Spleen (tissue), 11 donors: ENCODE data around the gene FUT8. TPM values are rescaled to one million over a fixed set of nuclear protein-coding genes. Genes with fewer than 3 reads are reported as not detected.
"Not testable (repeated sequence)": the region's sequence is repeated elsewhere in the genome, so short reads cannot be mapped to it uniquely, and the experiment has no call there.

ENCODE experiments used
- DNase-seq: peaks from one replicate; pipeline ENCODE4 v3.0.0-alpha.2; 2020
- H3K27ac ChIP-seq, 8 donors: fragments of 200-600 bp; sonication (generic) in 7 of 8; 1 replicate in 4 of 8; 2 replicates in 4 of 8; pipeline versions ENCODE4 v1.5.0 to v1.8.0; 2016 to 2021; ENCODE audit warnings: inconsistent platforms in 4 of 8, mild to moderate bottlenecking in 4 of 8, moderate library complexity in 1 of 8
- H3K27me3 ChIP-seq, 7 donors: fragments of 200-600 bp; sonication (generic) in 6 of 7; replicated peaks in 1 of 7; 1 replicate in 4 of 7; 2 replicates in 3 of 7; pipeline versions ENCODE4 v1.5.0 to v1.8.0; 2016 to 2021; ENCODE audit warnings: inconsistent platforms in 3 of 7, mild to moderate bottlenecking in 1 of 7
- H3K36me3 ChIP-seq, 6 donors: fragments of 200-600 bp; sonication (generic) in 5 of 6; 1 replicate in 4 of 6; 2 replicates in 2 of 6; pipeline versions ENCODE4 v1.5.0 to v1.8.0; 2016 to 2021; ENCODE audit warnings: inconsistent platforms in 2 of 6
- H3K4me1 ChIP-seq, 6 donors: fragments of 200-600 bp; sonication (generic) in 5 of 6; 1 replicate in 3 of 6; 2 replicates in 3 of 6; pipeline versions ENCODE4 v1.5.0 to v1.8.0; 2016 to 2021; ENCODE audit warnings: inconsistent platforms in 3 of 6
- H3K4me3 ChIP-seq, 8 donors: fragments of 200-600 bp; sonication (generic) in 7 of 8; 1 replicate in 4 of 8; 2 replicates in 4 of 8; pipeline versions ENCODE4 v1.5.0 to v1.8.0; 2016 to 2021; ENCODE audit warnings: inconsistent platforms in 4 of 8, mild to moderate bottlenecking in 4 of 8, moderate library complexity in 2 of 8
- H3K9me3 ChIP-seq, 8 donors: fragments of 200-600 bp; sonication (generic) in 7 of 8; 1 replicate in 4 of 8; 2 replicates in 4 of 8; pipeline versions ENCODE4 v1.5.0 to v1.8.0; 2016 to 2021; ENCODE audit warnings: inconsistent platforms in 4 of 8
- POLR2A ChIP-seq, 3 donors: fragments of 450-650 bp; IDR thresholded peaks; one replicate each; pipeline ENCODE4 v1.5.1; 2017; ENCODE audit warnings: antibody characterized with exemption in 3 of 3, mild to moderate bottlenecking in 1 of 3
- POLR2AphosphoS5 ChIP-seq, 3 donors: sonication (generic); formaldehyde crosslinking; IDR thresholded peaks; one replicate each; pipeline ENCODE4 v1.5.1; 2017; ENCODE audit warnings: antibody characterized with exemption in 3 of 3
- WGBS, 5 donors: extraction: QIAGEN DNeasy Blood & Tissue Kit in 3 of 5; methylation state at CpG; one replicate each; pipeline versions ENCODE4 v1.1.5 to v1.1.7; 2013 to 2018; 5-methylcytosine and 5-hydroxymethylcytosine counted together
- intact Hi-C: fragments of 100-400 bp; cut with DNase I; formaldehyde crosslinking; loops from one replicate; pipeline ENCODE4 v1.15.0; 2023; ENCODE audit warnings: low total_unique reads
- polyA plus RNA-seq, 3 donors: library from polyadenylated mRNA; stranded (reverse); fragments of 200-250 nt; gene quantifications; one replicate each; pipeline ENCODE4 v1.2.1, GENCODE V29; 2013
- total RNA-seq, 7 donors: library from RNA; depleted of rRNA in 3 of 7; stranded (reverse); fragments of >200 nt in 3 of 7; fragmentation: NEBNext Ultra II Directional in 4 of 7; extraction: Animal tissue kit (Norgen Biotek cat#: 25700) in 4 of 7; gene quantifications; one replicate each; pipeline versions ENCODE4 v1.1.0 to v1.2.1, GENCODE V29; 2016 to 2021
- TF ChIP-seq, protein P1 (sequence below), 11 experiments: fragments of 200-600 bp in 7 of 11; fragments of 450-650 bp in 4 of 11; sonication (generic) in 4 of 11; IDR thresholded peaks in 8 of 11; conservative IDR thresholded peaks in 3 of 11; 1 replicate in 7 of 11; 2 replicates in 4 of 11; pipeline versions ENCODE4 v1.4.0 to v1.8.0; 2016 to 2021; ENCODE audit warnings: antibody characterized with exemption in 11 of 11, inconsistent platforms in 4 of 11, mild to moderate bottlenecking in 1 of 11
- donor health status: healthy with polysubstance abuse.
- donor health status: DM: no; HTN: no; CAD: no; lungs with moderate emphysema.
- donor health status: DM: no; HTN: no; CAD: no.
- donor health status: Bipolar disorder and iron deficiency.
- donor health status: healthy.
- donor health status: DM: no; HTN: no; CAD: no.
- donor health status: DM: yes; HTN: yes; CAD: no.

Gene FUT8
- total and polyA plus RNA-seq, 10 donors: 9.4 to 75.1 (median 53.0) TPM

DNA sequence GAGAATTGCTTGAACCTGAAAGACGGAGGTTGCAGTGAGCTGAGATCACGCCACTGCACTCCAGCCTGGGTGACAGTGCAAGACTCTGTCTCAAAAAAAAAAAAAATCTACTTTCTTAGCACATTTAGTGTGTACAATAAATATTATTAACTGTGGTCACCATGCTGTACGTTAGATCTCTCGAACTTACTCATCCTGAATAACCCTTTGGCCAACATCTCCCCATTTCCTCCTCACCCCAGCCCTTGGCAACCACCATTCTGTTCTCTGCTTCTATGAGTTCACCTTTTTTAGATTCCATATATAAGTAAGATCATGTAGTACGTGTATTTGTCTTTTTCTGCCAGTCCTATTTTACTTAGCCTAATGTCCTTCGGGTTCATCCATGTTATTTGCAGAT, 13.4 kb downstream of the FUT8 start:
- Histone ChIP-seq H3K27me3 (no peaks in the 10 kb centered on the region), H3K9me3 (no peaks in the 10 kb centered on the region), H3K4me3 (no peak overlapping the region), H3K4me1 (peaks cover 0 to 10% (median 0%) of the 10 kb centered on the region in 6 donors), H3K27ac (no peak overlapping the region), H3K36me3 (peaks cover 0 to 4% (median 0%) of the 10 kb centered on the region in 6 donors)
- 80 to 88% (median 86%) methylated on average over 6 of the region's 6 CpGs for WGBS, 5 donors
- TF ChIP-seq POLR2A (IDR thresholded peaks at IDR 0.05): no peak
- TF ChIP-seq POLR2AphosphoS5 (IDR thresholded peaks at IDR 0.05): no peak
- TF ChIP-seq, protein P1, sequence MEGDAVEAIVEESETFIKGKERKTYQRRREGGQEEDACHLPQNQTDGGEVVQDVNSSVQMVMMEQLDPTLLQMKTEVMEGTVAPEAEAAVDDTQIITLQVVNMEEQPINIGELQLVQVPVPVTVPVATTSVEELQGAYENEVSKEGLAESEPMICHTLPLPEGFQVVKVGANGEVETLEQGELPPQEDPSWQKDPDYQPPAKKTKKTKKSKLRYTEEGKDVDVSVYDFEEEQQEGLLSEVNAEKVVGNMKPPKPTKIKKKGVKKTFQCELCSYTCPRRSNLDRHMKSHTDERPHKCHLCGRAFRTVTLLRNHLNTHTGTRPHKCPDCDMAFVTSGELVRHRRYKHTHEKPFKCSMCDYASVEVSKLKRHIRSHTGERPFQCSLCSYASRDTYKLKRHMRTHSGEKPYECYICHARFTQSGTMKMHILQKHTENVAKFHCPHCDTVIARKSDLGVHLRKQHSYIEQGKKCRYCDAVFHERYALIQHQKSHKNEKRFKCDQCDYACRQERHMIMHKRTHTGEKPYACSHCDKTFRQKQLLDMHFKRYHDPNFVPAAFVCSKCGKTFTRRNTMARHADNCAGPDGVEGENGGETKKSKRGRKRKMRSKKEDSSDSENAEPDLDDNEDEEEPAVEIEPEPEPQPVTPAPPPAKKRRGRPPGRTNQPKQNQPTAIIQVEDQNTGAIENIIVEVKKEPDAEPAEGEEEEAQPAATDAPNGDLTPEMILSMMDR (IDR thresholded peaks at IDR 0.05 in 8 of 11, conservative IDR thresholded peaks at IDR 0.05 in 3 of 11): no peak
- intact Hi-C loops: no loop called here
- DNase-seq: no peak

DNA sequence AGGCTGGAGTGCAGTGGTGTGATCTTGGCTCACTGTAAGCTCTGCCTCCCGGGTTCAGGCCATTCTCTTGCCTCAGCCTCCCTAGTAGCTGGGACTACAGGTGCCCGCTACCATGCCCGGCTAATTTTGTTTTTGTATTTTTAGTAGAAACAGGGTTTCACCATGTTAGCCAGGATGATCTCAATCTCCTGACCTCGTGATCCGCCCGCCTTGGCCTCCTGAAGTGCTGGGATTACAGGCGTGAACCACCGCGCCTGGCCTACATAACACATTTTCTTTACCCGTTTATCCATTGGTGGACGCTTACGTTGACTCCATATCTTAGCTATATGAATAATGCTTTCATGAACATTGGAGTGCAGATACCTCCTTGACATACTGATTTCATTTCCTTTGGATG, 14.4 kb downstream of the FUT8 start:
- DNase-seq, H3K4me1 ChIP-seq, intact Hi-C loops, H3K27ac ChIP-seq, H3K36me3 ChIP-seq, H3K9me3 ChIP-seq, H3K4me3 ChIP-seq, H3K27me3 ChIP-seq: not testable (repeated sequence)
- WGBS, 5 donors: 97 to 98% (median 98%) methylated on average over 12 of the region's 12 CpGs

DNA sequence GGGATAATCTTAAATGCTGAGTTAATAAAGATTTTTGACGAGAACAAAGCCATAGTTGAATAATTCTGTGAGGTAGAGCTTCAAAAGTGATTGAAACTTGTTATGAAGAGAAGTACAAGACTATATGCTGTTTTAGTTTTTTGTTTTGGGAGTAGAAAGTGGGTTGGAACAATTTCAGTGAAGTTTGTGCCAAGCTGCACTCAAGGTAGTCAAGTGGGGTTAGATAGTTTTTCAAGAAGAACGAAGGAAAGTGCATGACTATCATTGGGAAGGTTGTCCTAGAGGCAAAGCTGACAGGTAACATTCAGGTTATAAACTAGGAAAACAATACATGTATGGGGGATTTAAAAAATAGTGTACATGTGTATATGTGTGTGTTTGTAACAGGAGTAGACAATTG, 16.2 kb downstream of the FUT8 start:
- TF ChIP-seq POLR2A (IDR thresholded peaks at IDR 0.05) (no peak), POLR2AphosphoS5 (IDR thresholded peaks at IDR 0.05) (no peak)
- TF ChIP-seq, protein P1 (IDR thresholded peaks at IDR 0.05 in 8 of 11, conservative IDR thresholded peaks at IDR 0.05 in 3 of 11): no peak
- intact Hi-C loops: no loop called here
- WGBS, 5 donors: 86 to 95% (median 95%) methylated on average over 2 of the region's 2 CpGs

DNA sequence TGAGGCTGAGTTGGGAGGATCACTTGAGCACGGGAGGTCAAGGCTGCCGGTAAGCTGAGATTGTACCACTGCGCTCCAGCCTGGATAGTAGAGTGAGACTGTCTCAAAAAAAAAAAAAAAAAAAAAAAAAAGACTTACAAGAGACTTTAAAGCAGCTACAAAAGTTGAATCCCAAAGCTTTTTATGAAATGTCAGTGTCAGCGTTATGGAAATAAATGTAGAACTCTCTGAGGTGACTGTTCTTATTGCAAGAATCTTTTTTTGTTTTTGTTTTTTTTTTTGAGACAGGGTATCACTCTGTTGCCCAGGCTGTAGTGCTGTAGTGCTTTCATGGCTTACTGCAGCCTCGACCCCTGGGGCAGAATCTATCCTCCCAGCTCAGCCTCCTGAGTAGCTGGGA, 17.2 kb downstream of the FUT8 start:
- H3K4me3 ChIP-seq: no peak overlapping the region
- no peak overlapping the region for H3K27ac ChIP-seq
- no peak for DNase-seq
- intact Hi-C loops: no loop called here
- TF ChIP-seq, protein P1 (IDR thresholded peaks at IDR 0.05 in 8 of 11, conservative IDR thresholded peaks at IDR 0.05 in 3 of 11): no peak
- no peak for TF ChIP-seq POLR2A (IDR thresholded peaks at IDR 0.05)
- no peak for TF ChIP-seq POLR2AphosphoS5 (IDR thresholded peaks at IDR 0.05)
- WGBS, 5 donors: 96 to 99% (median 98%) methylated on average over 5 of the region's 5 CpGs
- peaks cover 0 to 6% (median 0%) of the 10 kb centered on the region in 6 donors for H3K36me3 ChIP-seq
- no peaks in the 10 kb centered on the region for H3K27me3 ChIP-seq
- peaks cover 0 to 1% (median 0%) of the 10 kb centered on the region in 8 donors for H3K9me3 ChIP-seq
- H3K4me1 ChIP-seq: peaks cover 0 to 27% (median 16%) of the 10 kb centered on the region in 6 donors

More for the DNA sequence above, 16.2 kb downstream of the FUT8 start:
- Histone ChIP-seq H3K27me3 (no peaks in the 10 kb centered on the region), H3K4me3 (no peak overlapping the region), H3K9me3 (no peaks in the 10 kb centered on the region), H3K27ac (no peak overlapping the region), H3K36me3 (peaks cover 0 to 4% (median 0%) of the 10 kb centered on the region in 6 donors), H3K4me1 (peaks cover 0 to 18% (median 13%) of the 10 kb centered on the region in 6 donors)
- DNase-seq: no peak

DNA sequence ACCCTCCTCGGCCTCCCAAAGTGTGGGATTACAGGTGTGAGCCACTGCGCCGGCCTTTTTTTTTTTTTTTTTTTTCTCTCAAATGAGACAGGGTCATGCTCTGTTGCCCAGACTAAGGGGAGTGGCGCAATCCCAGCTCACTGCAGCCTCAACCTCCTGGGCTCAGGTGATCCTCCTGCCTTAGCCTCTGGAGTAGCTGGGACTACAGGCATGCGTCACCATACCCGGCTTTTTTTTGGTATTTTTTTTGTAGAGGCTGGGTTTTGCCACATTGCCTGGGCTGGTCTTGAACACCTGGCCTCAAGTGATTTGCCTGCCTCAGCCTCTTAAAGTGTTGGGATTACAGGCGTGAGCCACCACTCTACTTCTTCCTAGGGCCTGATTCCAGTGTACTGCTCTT, 18.7 kb downstream of the FUT8 start:
- 92 to 99% (median 98%) methylated on average over 6 to 7 of the region's 7 CpGs for WGBS, 5 donors
- intact Hi-C loops: no loop called here
- DNase-seq: no peak

More for the DNA sequence above, 18.7 kb downstream of the FUT8 start:
- H3K36me3 ChIP-seq: peaks cover 0 to 20% (median 0%) of the 10 kb centered on the region in 6 donors
- TF ChIP-seq POLR2AphosphoS5 (IDR thresholded peaks at IDR 0.05): no peak
- TF ChIP-seq, protein P1 (IDR thresholded peaks at IDR 0.05 in 8 of 11, conservative IDR thresholded peaks at IDR 0.05 in 3 of 11): no peak
- TF ChIP-seq POLR2A (IDR thresholded peaks at IDR 0.05): no peak
- H3K27ac ChIP-seq: no peak overlapping the region
- no peaks in the 10 kb centered on the region for H3K27me3 ChIP-seq
- H3K9me3 ChIP-seq: peaks cover 0 to 14% (median 8%) of the 10 kb centered on the region in 8 donors
- H3K4me1 ChIP-seq: peaks cover 0 to 27% (median 16%) of the 10 kb centered on the region in 6 donors
- H3K4me3 ChIP-seq: no peak overlapping the region
